ENCODE measurements around the gene BTBD1.

The BTBD1 gene

GRCh38 chr15:82999426-82999825 is 67.6 kb downstream of the BTBD1 start:
- in situ Hi-C loops (cut with MboI; ENCODE audit: low sequenced_read_pairs, unreplicated experiment), result no loop called here
- no peak for DNase-seq (ENCODE audit: low spot score)
- no peak for TF ChIP-seq CTCF (IDR thresholded peaks at IDR 0.05; ENCODE audit: borderline replicate concordance, control extremely low read depth, extremely low read depth, insufficient read depth, missing control alignments)

- in situ Hi-C loops (cut with MboI; ENCODE audit: low sequenced_read_pairs, unreplicated experiment), result no loop called here
- TF ChIP-seq CTCF (IDR thresholded peaks at IDR 0.05; ENCODE audit: borderline replicate concordance, control extremely low read depth, extremely low read depth, insufficient read depth, missing control alignments), result no peak
- no peak for DNase-seq (ENCODE audit: low spot score)
Measured at GRCh38 chr15:82995938-82996337, 71.1 kb downstream of the BTBD1 start.

- TF ChIP-seq CTCF (IDR thresholded peaks at IDR 0.05; ENCODE audit: borderline replicate concordance, control extremely low read depth, extremely low read depth, insufficient read depth, missing control alignments), result no peak
- no peak for DNase-seq (ENCODE audit: low spot score)
- in situ Hi-C loops (cut with MboI; ENCODE audit: low sequenced_read_pairs, unreplicated experiment), result no loop called here
Measured at GRCh38 chr15:82995076-82995475, 72.0 kb downstream of the BTBD1 start.

GRCh38 chr15:82993144-82993543 is 73.9 kb downstream of the BTBD1 start:
- DNase-seq (ENCODE audit: low spot score), result no peak
- no peak for TF ChIP-seq CTCF (IDR thresholded peaks at IDR 0.05; ENCODE audit: borderline replicate concordance, control extremely low read depth, extremely low read depth, insufficient read depth, missing control alignments)
- in situ Hi-C loops (cut with MboI; ENCODE audit: low sequenced_read_pairs, unreplicated experiment), result no loop called here

GRCh38 chr15:82992436-82992998 is 74.5 kb downstream of the BTBD1 start:
- in situ Hi-C loops (cut with MboI; ENCODE audit: low sequenced_read_pairs, unreplicated experiment), result no loop called here
- DNase-seq (ENCODE audit: low spot score), result no peak
- TF ChIP-seq CTCF (IDR thresholded peaks at IDR 0.05; ENCODE audit: borderline replicate concordance, control extremely low read depth, extremely low read depth, insufficient read depth, missing control alignments), result no peak

- in situ Hi-C loops (cut with MboI; ENCODE audit: low sequenced_read_pairs, unreplicated experiment), result no loop called here
- no peak for TF ChIP-seq CTCF (IDR thresholded peaks at IDR 0.05; ENCODE audit: borderline replicate concordance, control extremely low read depth, extremely low read depth, insufficient read depth, missing control alignments)
- peak; percentile 63 for DNase-seq (ENCODE audit: low spot score)
Measured at GRCh38 chr15:82986442-82986780, 80.6 kb downstream of the BTBD1 start.

Measured in GM13976 (cell line).